Activated CD4-positive, alpha-beta T cell treated with anti-CD3 and anti-CD28 coated beads for 4 hours (primary cell): ENCODE data around the gene CTNNA2.

Experiments used
- DNase-seq, 2 donors: peaks; one replicate each; pipeline ENCODE4 v3.0.0-alpha.2; 2020

CTNNA2 gene

DNA sequence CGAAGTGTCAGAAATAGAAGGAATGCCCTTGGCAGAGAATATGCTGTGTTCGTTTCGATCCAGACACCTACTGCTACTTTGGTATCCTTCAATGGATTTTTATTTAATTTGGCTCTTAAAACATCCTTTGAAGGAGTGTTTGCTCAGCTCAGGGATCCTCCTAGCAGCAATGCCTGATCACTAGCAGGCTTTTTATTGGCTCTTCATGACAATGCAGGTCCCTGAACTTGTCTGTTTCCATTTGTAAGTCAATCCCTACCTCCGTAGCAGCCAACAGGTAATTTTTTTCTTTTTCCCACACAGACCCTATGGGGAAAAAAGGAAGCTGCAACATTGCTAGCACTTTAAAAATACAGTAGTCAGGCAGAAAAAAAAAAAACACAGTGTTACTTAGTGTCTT, 1157.9 kb downstream of the CTNNA2 start:
- no peak for DNase-seq

DNA sequence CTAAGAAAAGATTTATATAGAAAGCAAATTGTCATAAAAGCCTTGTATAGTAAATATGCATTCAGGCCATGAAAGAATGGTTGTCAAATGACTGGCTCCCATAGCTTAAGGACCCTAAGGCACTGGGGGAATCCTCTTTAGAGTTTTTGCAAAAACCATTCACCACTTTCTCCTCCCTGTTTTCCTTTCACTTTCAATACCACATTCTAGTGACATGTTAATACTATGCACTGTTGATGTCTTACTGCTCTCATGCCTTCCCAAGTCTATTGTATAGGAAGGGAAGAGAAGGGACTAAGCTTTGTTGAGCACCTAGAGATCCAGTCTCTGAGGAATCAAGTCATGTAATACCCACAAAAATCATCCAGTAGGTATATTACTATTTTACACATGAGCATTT, 1174.7 kb downstream of the CTNNA2 start:
- no peak for DNase-seq

DNA sequence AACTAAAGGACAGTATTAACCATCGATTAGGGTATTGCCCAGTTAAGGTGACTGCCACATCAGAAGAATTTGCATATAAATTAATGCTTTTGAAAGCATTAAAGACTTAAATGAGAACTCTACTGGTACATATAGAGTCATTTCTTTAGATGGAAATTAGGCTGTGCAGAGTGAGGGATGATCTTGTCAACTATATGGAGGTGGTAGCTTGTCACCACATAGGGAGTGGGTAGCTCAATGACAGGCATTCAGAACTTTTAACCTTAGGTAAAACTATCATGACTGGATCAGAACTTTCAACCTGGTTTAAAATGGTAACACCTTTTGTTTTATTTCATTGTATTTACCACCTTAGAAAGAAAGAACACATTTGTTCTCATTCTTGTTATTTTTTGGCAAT, 1176.3 kb downstream of the CTNNA2 start:
- DNase-seq, result no peak
